Natural killer cell (primary cell): Measurements from ENCODE around the gene TPM1. TPM values are rescaled to one million over a fixed set of nuclear protein-coding genes. Genes with fewer than 3 reads are reported as not detected.
"Not testable (repeated sequence)": the region's sequence is repeated elsewhere in the genome, so short reads cannot be mapped to it uniquely, and the experiment has no call there.

Experiments
- ATAC-seq, 3 donors: fragments of 150-1000 bp in 2 of 3; fragments of 200-7000 bp in 1 of 3; cut with Tn5 transposase; 1 replicate in 1 of 3; 2 replicates in 2 of 3; pipeline ENCODE4 v1.10.0; 2021; ENCODE audit warnings: mild to moderate bottlenecking in 2 of 3, moderate library complexity in 2 of 3
- DNase-seq, 2 donors: peaks; one replicate each; pipeline versions ENCODE4 v3.0.0 to v3.0.0-alpha.2; 2013 to 2021; ENCODE audit warnings: mixed read lengths in 1 of 2
- H3K27ac ChIP-seq: one replicate; pipeline ENCODE4 v1.5.1; 2013; ENCODE audit warnings: mild to moderate bottlenecking, low read length
- H3K27me3 ChIP-seq: one replicate; pipeline ENCODE4 v1.6.1; 2013; ENCODE audit warnings: low read length; ENCODE audit not compliant: control insufficient read depth, insufficient read depth
- H3K36me3 ChIP-seq: one replicate; pipeline ENCODE4 v1.6.1; 2013; ENCODE audit warnings: low read length; ENCODE audit not compliant: control insufficient read depth, insufficient read depth
- H3K4me1 ChIP-seq: one replicate; pipeline ENCODE4 v1.6.1; 2013; ENCODE audit warnings: low read length; ENCODE audit not compliant: control insufficient read depth, insufficient read depth
- H3K4me3 ChIP-seq: one replicate; pipeline ENCODE4 v1.5.1; 2013; ENCODE audit warnings: low read length
- H3K9me3 ChIP-seq: one replicate; pipeline ENCODE4 v1.6.1; 2013; ENCODE audit warnings: low read length; ENCODE audit not compliant: control insufficient read depth, insufficient read depth
- H3K27ac Mint-ChIP-seq, 2 donors: one replicate each; pipeline ENCODE4 v1.8.0; 2022; ENCODE audit warnings: mild to moderate bottlenecking in 2 of 2, mixed read lengths in 2 of 2, moderate library complexity in 1 of 2
- H3K27me3 Mint-ChIP-seq, 2 donors: one replicate each; pipeline ENCODE4 v1.8.0; 2022; ENCODE audit warnings: low read depth in 2 of 2, mixed read lengths in 2 of 2
- H3K36me3 Mint-ChIP-seq: one replicate; pipeline ENCODE4 v1.8.0; 2022; ENCODE audit warnings: mixed read lengths
- H3K4me1 Mint-ChIP-seq, 2 donors: one replicate each; pipeline ENCODE4 v1.8.0; 2022; ENCODE audit warnings: mixed read lengths in 2 of 2
- H3K4me3 Mint-ChIP-seq: one replicate; pipeline ENCODE4 v1.8.0; 2022; ENCODE audit warnings: mild to moderate bottlenecking, moderate library complexity, mixed read lengths
- H3K9me3 Mint-ChIP-seq, 2 donors: one replicate each; pipeline ENCODE4 v1.8.0; 2022; ENCODE audit warnings: mixed read lengths in 2 of 2
- WGBS: methylation state at CpG from one replicate; pipeline ENCODE4 v1.1.7; 2013; ENCODE audit warnings: missing lambda C conversion rate; ENCODE audit not compliant: insufficient coverage; 5-methylcytosine and 5-hydroxymethylcytosine counted together
- intact Hi-C: fragments of 100-400 bp; cut with micrococcal nuclease; formaldehyde crosslinking; loops from one replicate; pipeline ENCODE4 v1.14.2; 2022
- total RNA-seq, 4 donors: library from RNA; stranded (reverse); fragments of 120-200 nt in 1 of 4; gene quantifications; one replicate each; pipeline versions ENCODE4 v1.2.3 to v1.2.4, GENCODE V29; 2013 to 2022
- TF ChIP-seq, protein P1 (sequence below): fragments of 200-600 bp; IDR thresholded peaks from one replicate; pipeline ENCODE4 v1.8.0; 2022; ENCODE audit warnings: antibody characterized with exemption

The TPM1 gene
- total RNA-seq, 3 donors from 2014 or later (not counting 1 experiment from before 2014, with no cell fraction given): 21.5 to 33.0 (median 25.6) TPM

GRCh38 chr15:63096178-63096577, 53.6 kb downstream of the TPM1 start:
- Mint-ChIP-seq H3K27me3 (peaks cover 0 to 6% of the 10 kb centered on the region in 2 donors), H3K4me1 (peaks cover 9 to 18% of the 10 kb centered on the region in 2 donors), H3K36me3 (no peaks in the 10 kb centered on the region), H3K4me3 (no peak overlapping the region), H3K9me3 (no peaks in the 10 kb centered on the region), H3K27ac (no peak overlapping the region)
- intact Hi-C loops: no loop called here
- DNase-seq (no peak), ATAC-seq (no peak)
- TF ChIP-seq, protein P1, sequence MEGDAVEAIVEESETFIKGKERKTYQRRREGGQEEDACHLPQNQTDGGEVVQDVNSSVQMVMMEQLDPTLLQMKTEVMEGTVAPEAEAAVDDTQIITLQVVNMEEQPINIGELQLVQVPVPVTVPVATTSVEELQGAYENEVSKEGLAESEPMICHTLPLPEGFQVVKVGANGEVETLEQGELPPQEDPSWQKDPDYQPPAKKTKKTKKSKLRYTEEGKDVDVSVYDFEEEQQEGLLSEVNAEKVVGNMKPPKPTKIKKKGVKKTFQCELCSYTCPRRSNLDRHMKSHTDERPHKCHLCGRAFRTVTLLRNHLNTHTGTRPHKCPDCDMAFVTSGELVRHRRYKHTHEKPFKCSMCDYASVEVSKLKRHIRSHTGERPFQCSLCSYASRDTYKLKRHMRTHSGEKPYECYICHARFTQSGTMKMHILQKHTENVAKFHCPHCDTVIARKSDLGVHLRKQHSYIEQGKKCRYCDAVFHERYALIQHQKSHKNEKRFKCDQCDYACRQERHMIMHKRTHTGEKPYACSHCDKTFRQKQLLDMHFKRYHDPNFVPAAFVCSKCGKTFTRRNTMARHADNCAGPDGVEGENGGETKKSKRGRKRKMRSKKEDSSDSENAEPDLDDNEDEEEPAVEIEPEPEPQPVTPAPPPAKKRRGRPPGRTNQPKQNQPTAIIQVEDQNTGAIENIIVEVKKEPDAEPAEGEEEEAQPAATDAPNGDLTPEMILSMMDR: no peak
- Histone ChIP-seq H3K27me3 (no peaks in the 10 kb centered on the region), H3K36me3 (no peaks in the 10 kb centered on the region), H3K9me3 (no peaks in the 10 kb centered on the region), H3K4me1 (peaks cover 5% of the 10 kb centered on the region), H3K27ac (no peak overlapping the region), H3K4me3 (no peak overlapping the region)
- 94% methylated on average over 4 of the region's 4 CpGs for WGBS

GRCh38 chr15:63098901-63099300, 56.4 kb downstream of the TPM1 start:
- H3K4me1 ChIP-seq, H3K27me3 ChIP-seq, H3K4me3 Mint-ChIP-seq, H3K27ac ChIP-seq, H3K9me3 Mint-ChIP-seq, DNase-seq, H3K4me3 ChIP-seq, intact Hi-C loops, H3K36me3 Mint-ChIP-seq, H3K27ac Mint-ChIP-seq, H3K27me3 Mint-ChIP-seq, ATAC-seq, H3K9me3 ChIP-seq, H3K36me3 ChIP-seq: not testable (repeated sequence)
- H3K4me1 Mint-ChIP-seq: peaks cover 9 to 15% of the 10 kb centered on the region in 2 donors
- 78% methylated on average over 24 of the region's 33 CpGs for WGBS

DNA sequence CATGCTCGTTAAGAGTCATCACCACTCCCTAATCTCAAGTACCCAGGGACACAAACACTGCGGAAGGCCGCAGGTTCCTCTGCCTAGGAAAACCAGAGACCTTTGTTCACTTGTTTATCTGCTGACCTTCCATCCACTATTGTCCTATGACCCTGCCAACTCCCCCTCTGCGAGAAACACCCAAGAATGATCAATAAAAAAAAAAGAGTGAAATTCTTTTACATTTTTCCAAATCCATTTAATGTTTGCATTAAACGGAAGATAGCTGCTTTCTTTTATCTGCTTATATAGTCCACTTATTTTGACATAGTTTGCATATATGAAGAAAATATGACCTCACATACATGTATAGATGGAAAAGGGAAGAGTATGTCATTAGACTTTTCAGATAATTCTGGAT, 57.0 kb downstream of the TPM1 start:
- H3K27me3 Mint-ChIP-seq, intact Hi-C loops, H3K36me3 ChIP-seq, H3K4me3 Mint-ChIP-seq, ATAC-seq, H3K4me3 ChIP-seq, H3K9me3 ChIP-seq, H3K27ac Mint-ChIP-seq, H3K36me3 Mint-ChIP-seq, DNase-seq, H3K4me1 ChIP-seq, H3K27me3 ChIP-seq, H3K9me3 Mint-ChIP-seq, H3K27ac ChIP-seq: not testable (repeated sequence)
- peaks cover 9 to 17% of the 10 kb centered on the region in 2 donors for H3K4me1 Mint-ChIP-seq
- WGBS: 100% methylated on average over 1 of the region's 5 CpGs

GRCh38 chr15:63103416-63103815, 60.9 kb downstream of the TPM1 start:
- ATAC-seq: no peak
- H3K27ac ChIP-seq: no peak overlapping the region
- no peak overlapping the region for H3K4me3 ChIP-seq
- TF ChIP-seq, protein P1: no peak
- Mint-ChIP-seq H3K4me3 (no peak overlapping the region), H3K9me3 (no peaks in the 10 kb centered on the region), H3K27ac (no peak overlapping the region), H3K36me3 (no peaks in the 10 kb centered on the region), H3K4me1 (peaks cover 6 to 15% of the 10 kb centered on the region in 2 donors), H3K27me3 (peaks cover 0 to 9% of the 10 kb centered on the region in 2 donors)
- intact Hi-C loops: no loop called here
- no peaks in the 10 kb centered on the region for H3K36me3 ChIP-seq
- WGBS: 22% methylated on average over 3 of the region's 3 CpGs
- H3K27me3 ChIP-seq: no peaks in the 10 kb centered on the region
- no peaks in the 10 kb centered on the region for H3K9me3 ChIP-seq
- no peak for DNase-seq
- H3K4me1 ChIP-seq: no peaks in the 10 kb centered on the region
